Measurements from ENCODE around the gene TRAIP. TPM values are rescaled to one million over a fixed set of nuclear protein-coding genes. Genes with fewer than 3 reads are reported as not detected.

The TRAIP gene
- total RNA-seq, 1 donor from 2014 or later: 3.2 TPM

DNA sequence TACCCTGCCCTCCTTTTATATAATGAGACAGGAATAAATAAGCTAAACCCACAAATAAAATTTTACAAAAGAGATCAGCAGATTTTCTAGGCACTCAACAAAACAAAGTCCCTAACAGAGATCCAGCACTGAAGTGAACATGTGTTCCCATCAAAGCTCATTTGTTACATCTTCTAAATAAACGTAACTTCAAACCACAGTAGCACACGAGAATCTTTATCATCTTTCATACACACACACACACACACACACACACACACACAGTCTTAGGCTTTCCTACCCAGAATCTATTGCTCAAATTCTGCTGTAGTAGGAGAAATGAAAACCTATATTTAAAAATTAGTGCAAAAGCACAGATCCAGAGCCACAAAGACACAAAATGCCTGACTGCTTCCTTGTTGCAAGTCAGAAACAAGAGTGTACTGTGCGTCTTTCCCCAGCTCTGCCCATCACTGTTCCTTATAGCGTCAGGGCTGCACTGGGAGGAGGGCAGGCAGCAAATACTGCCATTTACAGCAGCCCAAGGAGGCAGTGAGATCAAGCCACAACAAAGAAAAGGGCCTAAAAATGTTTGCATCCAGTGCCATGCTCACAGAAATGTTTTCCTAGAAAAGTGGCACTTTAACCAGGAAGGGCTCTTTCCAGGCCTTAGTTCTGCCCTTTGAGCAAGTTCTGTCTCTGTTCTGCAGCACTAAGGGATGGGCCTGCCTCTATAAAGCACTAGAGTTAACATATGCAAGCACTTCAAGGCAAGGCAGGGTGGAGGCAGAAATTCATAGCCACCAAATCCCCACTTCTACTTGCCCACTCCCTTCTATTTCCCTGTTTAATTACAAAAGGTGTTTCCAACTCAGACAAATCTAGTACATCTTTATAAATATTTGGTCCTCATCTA lies 76.0 kb downstream of the TRAIP start:
- Mint-ChIP-seq H3K4me3 (ENCODE audit: unreplicated experiment) (no peak overlapping the region), H3K4me1 (ENCODE audit: low read depth, unreplicated experiment) (peaks cover 19% of the 10 kb centered on the region), H3K9me3 (ENCODE audit: unreplicated experiment) (peaks cover 2% of the 10 kb centered on the region), H3K27ac (ENCODE audit: unreplicated experiment) (peak overlapping the region; percentile 58), H3K36me3 (ENCODE audit: low read depth, unreplicated experiment) (peaks cover 6% of the 10 kb centered on the region), H3K27me3 (ENCODE audit: low read depth, unreplicated experiment) (no peaks in the 10 kb centered on the region)
- no peak overlapping the region for H3K4me2 ChIP-seq (ENCODE audit: low read length)
- no peak overlapping the region for H3K27ac ChIP-seq (ENCODE audit: low read depth, low read length)
- no peak overlapping the region for H3K4me3 ChIP-seq (ENCODE audit: insufficient read depth, low read depth, low read length)
- no peak overlapping the region for H2AFZ ChIP-seq (ENCODE audit: low read depth, low read length)
- DNase-seq (ENCODE audit: low read depth) (no peak), FAIRE-seq (no peak)
- no peaks in the 10 kb centered on the region for H3K9me3 ChIP-seq (ENCODE audit: insufficient read depth, low read depth, low read length)
- no peak overlapping the region for H3K9ac ChIP-seq (ENCODE audit: low read length)
- H3K79me2 ChIP-seq (ENCODE audit: insufficient read depth, low read length): peaks cover 89% of the 10 kb centered on the region
- peaks cover 6% of the 10 kb centered on the region for H3K4me1 ChIP-seq (ENCODE audit: insufficient read depth, low read length)
- TF ChIP-seq, protein P1, sequence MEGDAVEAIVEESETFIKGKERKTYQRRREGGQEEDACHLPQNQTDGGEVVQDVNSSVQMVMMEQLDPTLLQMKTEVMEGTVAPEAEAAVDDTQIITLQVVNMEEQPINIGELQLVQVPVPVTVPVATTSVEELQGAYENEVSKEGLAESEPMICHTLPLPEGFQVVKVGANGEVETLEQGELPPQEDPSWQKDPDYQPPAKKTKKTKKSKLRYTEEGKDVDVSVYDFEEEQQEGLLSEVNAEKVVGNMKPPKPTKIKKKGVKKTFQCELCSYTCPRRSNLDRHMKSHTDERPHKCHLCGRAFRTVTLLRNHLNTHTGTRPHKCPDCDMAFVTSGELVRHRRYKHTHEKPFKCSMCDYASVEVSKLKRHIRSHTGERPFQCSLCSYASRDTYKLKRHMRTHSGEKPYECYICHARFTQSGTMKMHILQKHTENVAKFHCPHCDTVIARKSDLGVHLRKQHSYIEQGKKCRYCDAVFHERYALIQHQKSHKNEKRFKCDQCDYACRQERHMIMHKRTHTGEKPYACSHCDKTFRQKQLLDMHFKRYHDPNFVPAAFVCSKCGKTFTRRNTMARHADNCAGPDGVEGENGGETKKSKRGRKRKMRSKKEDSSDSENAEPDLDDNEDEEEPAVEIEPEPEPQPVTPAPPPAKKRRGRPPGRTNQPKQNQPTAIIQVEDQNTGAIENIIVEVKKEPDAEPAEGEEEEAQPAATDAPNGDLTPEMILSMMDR (IDR thresholded peaks at IDR 0.05; ENCODE audit: insufficient read depth, low read depth, low read length): no peak
- no peak for TF ChIP-seq EZH2 (IDR thresholded peaks at IDR 0.05; ENCODE audit: insufficient read depth, low read length)
- no peaks in the 10 kb centered on the region for H3K27me3 ChIP-seq (ENCODE audit: insufficient read depth, low read length)
- peaks cover 58% of the 10 kb centered on the region for H4K20me1 ChIP-seq (ENCODE audit: insufficient read depth, low read length)
- H3K36me3 ChIP-seq (ENCODE audit: insufficient read depth, low read length): peaks cover 7% of the 10 kb centered on the region

DNA sequence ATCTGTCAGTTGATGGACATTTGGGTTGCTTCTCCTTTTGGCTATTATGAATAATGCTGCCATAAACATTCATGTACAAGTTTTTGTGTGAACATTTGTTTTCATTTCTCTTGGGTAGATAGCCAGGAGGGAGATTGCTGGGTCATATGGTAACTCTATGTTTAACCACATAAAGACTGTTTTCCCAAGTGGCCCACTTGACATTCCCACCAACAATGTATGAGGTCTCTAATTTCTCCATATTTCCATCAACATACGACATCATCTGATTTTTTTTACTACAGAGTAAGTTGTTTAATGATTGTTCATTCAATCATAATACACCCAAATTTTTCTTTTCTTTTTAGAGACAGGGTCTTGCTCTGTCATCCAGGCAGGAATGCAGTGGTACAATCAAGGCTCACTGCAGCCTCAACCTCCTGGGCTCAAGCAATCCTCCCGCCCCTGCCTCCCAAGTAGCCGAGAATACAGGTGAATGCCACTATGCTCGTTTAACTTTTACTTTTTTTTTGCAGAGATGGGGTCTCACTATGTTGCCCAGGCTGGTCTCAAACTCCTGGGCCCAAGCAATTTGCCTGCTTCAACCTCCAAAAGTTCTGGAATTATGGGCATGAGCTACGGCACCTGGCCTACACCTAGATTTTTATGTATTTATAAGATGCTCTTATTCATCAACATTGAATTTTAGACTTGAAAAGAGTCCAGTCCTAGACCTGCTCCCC lies 76.8 kb downstream of the TRAIP start:
- H3K4me1 ChIP-seq (ENCODE audit: insufficient read depth, low read length): no peaks in the 10 kb centered on the region
- H2AFZ ChIP-seq (ENCODE audit: low read depth, low read length): no peak overlapping the region
- H3K27me3 ChIP-seq (ENCODE audit: insufficient read depth, low read length): no peaks in the 10 kb centered on the region
- no peak overlapping the region for H3K4me2 ChIP-seq (ENCODE audit: low read length)
- peaks cover 89% of the 10 kb centered on the region for H3K79me2 ChIP-seq (ENCODE audit: insufficient read depth, low read length)
- H3K27ac ChIP-seq (ENCODE audit: low read depth, low read length): no peak overlapping the region
- peak; percentile 82 for FAIRE-seq
- H3K9ac ChIP-seq (ENCODE audit: low read length): no peak overlapping the region
- peak overlapping the region; percentile 58 for H3K27ac Mint-ChIP-seq (ENCODE audit: unreplicated experiment)
- no peak overlapping the region for H3K4me3 ChIP-seq (ENCODE audit: insufficient read depth, low read depth, low read length)
- H3K9me3 Mint-ChIP-seq (ENCODE audit: unreplicated experiment): peaks cover 2% of the 10 kb centered on the region
- peaks cover 6% of the 10 kb centered on the region for H3K36me3 Mint-ChIP-seq (ENCODE audit: low read depth, unreplicated experiment)
- no peak overlapping the region for H3K4me3 Mint-ChIP-seq (ENCODE audit: unreplicated experiment)
- DNase-seq (ENCODE audit: low read depth): no peak
- peaks cover 17% of the 10 kb centered on the region for H3K4me1 Mint-ChIP-seq (ENCODE audit: low read depth, unreplicated experiment)
- H3K27me3 Mint-ChIP-seq (ENCODE audit: low read depth, unreplicated experiment): no peaks in the 10 kb centered on the region
- H3K36me3 ChIP-seq (ENCODE audit: insufficient read depth, low read length): peaks cover 7% of the 10 kb centered on the region
- H3K9me3 ChIP-seq (ENCODE audit: insufficient read depth, low read depth, low read length): no peaks in the 10 kb centered on the region
- peaks cover 64% of the 10 kb centered on the region for H4K20me1 ChIP-seq (ENCODE audit: insufficient read depth, low read length)
- TF ChIP-seq EZH2 (IDR thresholded peaks at IDR 0.05; ENCODE audit: insufficient read depth, low read length): no peak
- TF ChIP-seq, protein P1 (IDR thresholded peaks at IDR 0.05; ENCODE audit: insufficient read depth, low read depth, low read length): no peak

Small RNA genes lying within 50 kb of the gene (microRNA-seq; reads per million reads assigned to microRNA genes)
- gene MIR5193: 0.82 reads per million

Other genes with a start within 250 kb of the TRAIP start
- gene APEH, start 182.2 kb downstream of the TRAIP start, total RNA-seq: 80.8 and 91.2 TPM in 2 replicates
- 9.3 and 15.1 TPM in 2 replicates for gene MST1, start 167.1 kb downstream of the TRAIP start, total RNA-seq
- gene RNF123, start 167.0 kb downstream of the TRAIP start, total RNA-seq: 40.9 and 49.8 TPM in 2 replicates
- 0.16 TPM in 1 of 2 replicates, not detected in the other for gene AMIGO3, start 136.9 kb downstream of the TRAIP start, total RNA-seq
- 21.4 and 24.6 TPM in 2 replicates for gene GMPPB, start 132.6 kb downstream of the TRAIP start, total RNA-seq
- 34.5 and 38.3 TPM in 2 replicates for gene IP6K1, start 70.0 kb downstream of the TRAIP start, total RNA-seq
- not detected in 2 replicates for gene CDHR4, start 56.7 kb downstream of the TRAIP start, total RNA-seq
- 2.7 and 3.9 TPM in 2 replicates for gene INKA1, start 53.3 kb downstream of the TRAIP start, total RNA-seq
- 18.9 and 26.2 TPM in 2 replicates for gene UBA7, start 42.6 kb downstream of the TRAIP start, total RNA-seq
- gene CAMKV, start 13.3 kb upstream of the TRAIP start, total RNA-seq: 0.22 and 0.45 TPM in 2 replicates
- 0.46 and 0.57 TPM in 2 replicates for gene MST1R, start 47.3 kb upstream of the TRAIP start, total RNA-seq
- 12.4 and 15.2 TPM in 2 replicates for gene MON1A, start 73.2 kb upstream of the TRAIP start, total RNA-seq
- gene RBM6, start 83.6 kb upstream of the TRAIP start, total RNA-seq: 49.0 and 53.9 TPM in 2 replicates
- gene RBM5, start 232.4 kb upstream of the TRAIP start, total RNA-seq: 124 and 127 TPM in 2 replicates

Measured in astrocyte (in vitro differentiated cells and primary cell).